ENCODE results near the gene CORO6.

Gene CORO6

GRCh38 chr17:29633886-29634285 lies 11.2 kb upstream of the CORO6 start:
- DNase-seq (ENCODE audit: extremely low read depth in 1 of 2, low read depth in 1 of 2) = no peak

GRCh38 chr17:29630630-29631193 lies 8.0 kb upstream of the CORO6 start:
- no peak for DNase-seq (ENCODE audit: extremely low read depth in 1 of 2, low read depth in 1 of 2)

- DNase-seq (ENCODE audit: extremely low read depth in 1 of 2, low read depth in 1 of 2) = no peak
These were observed 7.1 kb upstream of the CORO6 start for GRCh38 chr17:29629839-29630238.

GRCh38 chr17:29628644-29629043 lies 5.9 kb upstream of the CORO6 start:
- DNase-seq (ENCODE audit: extremely low read depth in 1 of 2, low read depth in 1 of 2) = no peak

GRCh38 chr17:29627951-29628350 lies 5.2 kb upstream of the CORO6 start:
- no peak for DNase-seq (ENCODE audit: extremely low read depth in 1 of 2, low read depth in 1 of 2)

DNA sequence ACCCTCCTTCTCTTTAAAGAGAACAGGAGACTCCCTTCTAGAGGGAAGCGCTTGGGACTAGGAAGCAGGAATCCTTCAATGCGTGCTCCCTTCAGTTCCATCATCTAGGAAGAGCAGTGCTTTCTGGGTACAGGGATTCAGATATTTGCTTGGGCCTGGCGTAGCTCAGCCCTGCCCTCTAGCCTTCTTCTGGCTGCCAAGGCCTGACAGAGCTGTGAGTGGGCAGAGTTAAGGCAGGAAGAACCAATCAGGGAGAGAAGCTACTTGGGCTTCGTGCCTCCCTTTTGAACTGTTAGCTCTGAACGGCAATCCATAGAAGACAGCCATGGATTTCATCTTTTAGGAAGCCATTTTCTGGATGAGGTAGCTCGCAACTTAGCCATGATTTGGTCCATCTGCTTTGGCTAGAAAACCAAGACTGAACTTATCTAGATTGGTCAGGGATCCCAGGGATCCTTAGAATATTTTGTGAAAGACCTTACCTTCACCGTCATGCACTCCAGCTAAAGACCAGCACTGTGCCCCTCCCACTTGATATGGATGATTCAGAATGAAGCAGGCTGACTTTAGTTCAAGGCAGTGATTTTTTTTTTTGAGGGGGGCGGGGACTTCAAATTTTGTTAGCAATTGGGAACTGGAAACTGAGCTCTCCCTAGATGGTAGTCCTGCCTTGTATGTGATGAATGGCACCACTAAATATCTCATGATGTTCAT lies 2.5 kb upstream of the CORO6 start:
- no peak for DNase-seq (ENCODE audit: extremely low read depth in 1 of 2, low read depth in 1 of 2)

GRCh38 chr17:29624586-29624985 lies 1.9 kb upstream of the CORO6 start:
- DNase-seq (ENCODE audit: extremely low read depth in 1 of 2, low read depth in 1 of 2) = no peak

DNA sequence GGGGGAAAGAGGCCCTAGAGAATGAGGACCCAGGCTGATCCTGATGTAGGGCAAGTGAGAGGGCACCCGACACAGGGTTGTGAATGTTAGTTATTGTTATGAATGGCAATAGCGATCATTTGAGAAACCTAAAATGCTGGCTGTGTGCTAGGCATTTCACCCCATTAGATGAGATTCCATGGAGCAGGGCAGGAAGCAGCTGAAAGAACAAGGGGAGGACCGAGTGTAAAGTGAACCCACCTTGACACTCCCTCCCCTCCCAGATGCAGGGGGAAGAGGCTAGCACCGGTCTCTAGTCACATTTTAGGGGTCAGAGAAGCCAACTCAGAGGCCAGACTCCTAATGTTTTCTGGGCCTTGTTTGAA lies 553 bp upstream of the CORO6 start:
- DNase-seq (ENCODE audit: extremely low read depth in 1 of 2, low read depth in 1 of 2) = no peak

DNA sequence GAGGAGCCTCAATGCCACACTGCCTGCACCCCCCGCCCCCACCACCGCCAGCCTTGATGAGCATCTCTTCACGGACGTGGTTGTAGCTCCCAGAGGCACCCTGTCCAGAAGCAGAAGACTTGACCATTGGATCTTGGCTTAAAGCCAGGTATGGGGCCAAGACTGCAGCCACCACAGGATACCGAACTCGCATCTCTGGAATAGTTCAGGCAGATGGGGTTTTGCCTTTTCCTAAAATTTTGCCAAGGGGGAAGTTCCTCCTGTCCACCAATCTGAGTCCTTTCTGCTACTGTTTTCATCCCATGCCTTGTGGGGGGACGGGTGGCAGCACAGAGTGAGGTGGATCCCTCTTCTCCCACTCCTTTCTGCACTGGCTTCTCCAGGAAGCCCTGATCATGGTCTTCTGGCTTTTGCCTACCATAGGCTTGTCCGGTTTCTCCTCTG lies 939 bp downstream of the CORO6 start:
- no peak for DNase-seq (ENCODE audit: extremely low read depth in 1 of 2, low read depth in 1 of 2)

- no peak for DNase-seq (ENCODE audit: extremely low read depth in 1 of 2, low read depth in 1 of 2)
These were observed 1.8 kb downstream of the CORO6 start for GRCh38 chr17:29620779-29621500.

DNA sequence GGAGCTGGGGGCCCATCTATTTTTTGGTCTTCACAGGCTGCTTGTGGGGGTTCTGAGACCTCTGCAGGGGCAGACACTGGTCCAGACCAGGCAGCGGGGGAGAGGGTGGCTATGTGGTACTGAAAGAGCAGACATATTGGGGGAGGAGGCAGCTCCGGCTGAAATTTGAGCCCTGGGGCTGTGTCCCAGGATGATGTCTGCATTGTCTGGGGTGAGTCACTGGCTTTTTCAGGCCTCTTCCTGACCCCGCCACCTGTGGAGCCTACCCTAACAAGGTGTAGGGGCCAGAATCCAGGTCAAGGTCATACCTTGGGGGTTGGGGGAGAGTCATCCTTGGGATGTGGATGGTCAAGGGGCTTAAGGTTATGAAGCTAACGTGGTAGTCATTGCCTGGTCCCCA lies 2.4 kb downstream of the CORO6 start:
- no peak for DNase-seq (ENCODE audit: extremely low read depth in 1 of 2, low read depth in 1 of 2)

GRCh38 chr17:29619251-29619650 lies 3.5 kb downstream of the CORO6 start:
- no peak for DNase-seq (ENCODE audit: extremely low read depth in 1 of 2, low read depth in 1 of 2)

GRCh38 chr17:29618272-29619065 lies 4.2 kb downstream of the CORO6 start:
- no peak for DNase-seq (ENCODE audit: extremely low read depth in 1 of 2, low read depth in 1 of 2)

DNA sequence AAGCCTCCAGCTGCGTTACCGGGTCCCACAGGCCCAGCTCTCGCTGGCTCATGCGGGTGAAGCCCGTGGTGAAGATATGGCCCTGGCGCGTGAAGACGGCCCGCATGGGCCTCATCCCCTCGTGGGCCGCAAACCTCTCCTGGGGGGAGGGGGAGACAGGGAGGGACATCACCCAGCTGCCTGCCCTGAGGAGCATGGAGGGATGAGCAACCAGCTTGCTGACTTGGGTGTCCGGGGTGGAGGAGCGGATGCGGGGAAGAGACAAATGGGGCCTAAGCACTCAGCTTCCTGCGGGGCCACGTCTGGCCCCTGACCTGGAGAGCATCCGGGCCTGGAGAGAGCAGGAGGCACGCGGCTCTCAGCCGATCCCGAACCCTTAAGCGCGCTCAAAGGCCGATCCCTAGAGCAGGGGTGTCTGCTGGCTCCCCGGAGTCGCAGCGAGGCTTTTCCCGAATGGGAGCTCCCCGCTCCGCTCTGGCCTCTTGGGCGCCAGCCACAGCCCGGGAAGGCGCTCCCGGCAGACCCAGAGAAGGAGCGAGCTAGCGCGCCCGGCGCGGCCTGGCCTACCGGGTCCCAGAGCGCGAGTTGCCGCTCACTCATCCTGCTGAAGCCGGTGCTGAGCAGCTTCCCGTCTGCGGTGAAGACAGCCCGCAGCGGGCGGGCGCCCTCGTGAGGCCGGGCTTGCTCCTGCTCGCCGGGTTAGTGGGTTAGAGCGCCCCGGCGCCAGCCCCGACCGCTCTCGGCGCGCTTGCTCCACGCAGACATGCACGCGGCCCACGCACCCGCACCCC lies 5.0 kb downstream of the CORO6 start:
- DNase-seq (ENCODE audit: extremely low read depth in 1 of 2, low read depth in 1 of 2) = peak; percentile 76 to 84

DNA sequence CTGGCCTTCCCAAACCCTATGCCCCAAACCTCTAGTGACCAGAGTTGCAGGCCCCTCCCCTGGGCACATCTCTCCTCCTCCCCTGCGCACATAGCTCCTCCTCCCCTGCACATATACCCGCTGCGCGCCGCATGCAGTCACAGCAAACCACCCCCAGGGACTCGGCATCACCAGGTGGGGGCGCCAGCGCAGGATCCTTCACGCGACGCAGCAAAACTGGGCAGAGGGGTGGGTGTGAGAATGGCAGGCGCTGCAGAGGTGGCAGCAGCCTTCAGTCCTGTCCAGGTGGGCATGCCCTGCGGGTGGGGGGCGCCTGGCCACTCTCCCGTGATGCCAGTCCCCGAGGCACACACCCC lies 5.6 kb downstream of the CORO6 start:
- DNase-seq (ENCODE audit: extremely low read depth in 1 of 2, low read depth in 1 of 2) = peak; percentile 78 to 88

GRCh38 chr17:29616300-29617048 lies 6.2 kb downstream of the CORO6 start:
- no peak for DNase-seq (ENCODE audit: extremely low read depth in 1 of 2, low read depth in 1 of 2)

DNA sequence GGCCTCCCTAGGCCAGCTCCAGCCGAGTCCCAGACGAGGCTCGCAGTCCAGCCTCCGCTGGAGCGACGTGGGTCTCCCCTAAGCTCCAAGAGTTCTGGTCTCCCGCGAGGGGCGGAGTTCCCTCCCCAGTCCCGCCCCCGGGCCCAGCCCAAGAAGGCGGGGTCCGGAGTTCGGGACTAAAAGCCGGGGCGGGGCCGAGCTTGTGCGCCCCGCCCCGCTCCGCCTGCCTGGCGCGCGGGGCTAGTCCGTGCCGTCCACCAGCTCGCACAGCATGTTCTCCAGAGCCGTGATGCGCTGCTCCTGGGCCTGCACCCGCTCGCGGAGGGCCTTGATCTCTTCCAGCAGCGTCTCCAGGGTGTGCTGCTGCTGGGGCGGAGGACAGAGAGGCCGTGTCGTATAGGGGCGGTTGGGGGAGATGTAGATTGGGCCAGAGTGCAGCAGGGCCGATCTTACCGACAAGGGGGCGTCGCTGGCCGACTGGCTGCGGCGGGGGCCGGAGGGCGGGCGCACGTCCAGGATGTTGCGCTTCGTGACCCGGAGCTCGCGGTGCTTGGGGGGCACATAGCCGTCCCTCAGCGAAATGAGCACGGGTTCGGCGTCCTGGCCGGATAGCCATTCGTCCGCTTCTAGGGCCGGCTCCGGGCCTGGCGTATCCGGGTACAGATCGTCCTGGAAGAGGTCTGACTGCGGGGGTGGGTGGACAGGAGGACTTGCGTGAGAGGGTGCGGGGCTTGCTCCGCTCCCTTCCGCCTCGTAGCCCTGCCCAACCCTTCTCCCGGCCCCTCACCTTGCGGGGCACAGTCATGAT lies 7.0 kb downstream of the CORO6 start:
- peak; percentile 71 to 73 for DNase-seq (ENCODE audit: extremely low read depth in 1 of 2, low read depth in 1 of 2)

- DNase-seq (ENCODE audit: extremely low read depth in 1 of 2, low read depth in 1 of 2) = peak in 1 of 2 donors; percentile 67
These were observed 7.7 kb downstream of the CORO6 start for GRCh38 chr17:29615048-29615385.

- DNase-seq (ENCODE audit: extremely low read depth in 1 of 2, low read depth in 1 of 2) = no peak
These were observed 8.2 kb downstream of the CORO6 start for GRCh38 chr17:29614349-29615047.
